ENCODE measurements around the gene ITGB3. TPM values are rescaled to one million over a fixed set of nuclear protein-coding genes. Genes with fewer than 3 reads are reported as not detected.

Gene ITGB3
- total RNA-seq, 1 donor from 2014 or later: 174 TPM

DNA sequence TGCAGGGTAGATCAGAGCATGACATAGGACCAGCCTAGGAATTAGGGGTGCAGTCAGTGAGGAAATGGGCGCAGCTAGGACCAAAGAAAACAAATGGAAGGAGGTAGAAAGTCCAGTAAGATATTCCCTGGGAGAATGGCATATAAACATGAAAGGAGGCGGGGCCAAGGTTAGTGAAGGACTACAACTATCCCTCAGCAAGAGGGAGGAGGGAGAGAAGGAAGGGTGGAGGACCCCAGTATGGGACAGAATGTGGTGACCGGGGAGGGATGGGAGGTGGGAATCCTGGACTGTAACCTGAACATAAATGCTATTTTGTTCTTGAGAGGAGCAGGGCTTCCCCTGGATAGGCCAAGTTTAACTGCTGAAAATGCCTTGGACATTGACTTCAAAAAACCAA is 22.8 kb downstream of the ITGB3 start:
- TF ChIP-seq, protein P1, sequence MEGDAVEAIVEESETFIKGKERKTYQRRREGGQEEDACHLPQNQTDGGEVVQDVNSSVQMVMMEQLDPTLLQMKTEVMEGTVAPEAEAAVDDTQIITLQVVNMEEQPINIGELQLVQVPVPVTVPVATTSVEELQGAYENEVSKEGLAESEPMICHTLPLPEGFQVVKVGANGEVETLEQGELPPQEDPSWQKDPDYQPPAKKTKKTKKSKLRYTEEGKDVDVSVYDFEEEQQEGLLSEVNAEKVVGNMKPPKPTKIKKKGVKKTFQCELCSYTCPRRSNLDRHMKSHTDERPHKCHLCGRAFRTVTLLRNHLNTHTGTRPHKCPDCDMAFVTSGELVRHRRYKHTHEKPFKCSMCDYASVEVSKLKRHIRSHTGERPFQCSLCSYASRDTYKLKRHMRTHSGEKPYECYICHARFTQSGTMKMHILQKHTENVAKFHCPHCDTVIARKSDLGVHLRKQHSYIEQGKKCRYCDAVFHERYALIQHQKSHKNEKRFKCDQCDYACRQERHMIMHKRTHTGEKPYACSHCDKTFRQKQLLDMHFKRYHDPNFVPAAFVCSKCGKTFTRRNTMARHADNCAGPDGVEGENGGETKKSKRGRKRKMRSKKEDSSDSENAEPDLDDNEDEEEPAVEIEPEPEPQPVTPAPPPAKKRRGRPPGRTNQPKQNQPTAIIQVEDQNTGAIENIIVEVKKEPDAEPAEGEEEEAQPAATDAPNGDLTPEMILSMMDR (IDR thresholded peaks at IDR 0.05; ENCODE audit: insufficient read depth, low read length, poor library complexity, severe bottlenecking): no peak
- Histone ChIP-seq H3K36me3 (ENCODE audit: control insufficient read depth, insufficient read depth, low read length) (peaks cover 4% of the 10 kb centered on the region), H3K4me3 (ENCODE audit: low read depth, low read length) (no peak overlapping the region), H3K27me3 (ENCODE audit: control insufficient read depth, insufficient read depth, low read length) (no peaks in the 10 kb centered on the region)
- no peak for DNase-seq (ENCODE audit: low read depth)

DNA sequence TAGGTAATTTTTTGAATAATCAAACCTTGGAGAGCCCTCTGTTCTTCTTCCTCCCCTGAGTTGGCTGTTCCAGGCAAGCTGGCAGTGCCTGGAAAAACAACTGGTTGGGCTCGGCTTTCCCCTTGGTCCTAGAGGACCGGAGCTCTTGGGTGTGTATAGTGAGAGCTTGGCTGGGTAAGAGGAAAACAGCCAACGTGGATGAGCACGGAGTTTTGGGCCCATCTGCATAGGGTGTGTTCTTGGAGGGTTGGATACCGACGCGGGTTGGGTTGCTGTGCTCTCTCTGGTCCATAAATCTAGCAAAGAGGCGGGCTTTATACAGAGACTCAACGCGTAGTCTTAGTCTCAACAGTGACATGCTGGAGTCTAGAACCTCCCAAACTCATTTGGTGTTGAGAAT is 23.2 kb downstream of the ITGB3 start:
- Histone ChIP-seq H3K4me3 (ENCODE audit: low read depth, low read length) (no peak overlapping the region), H3K27me3 (ENCODE audit: control insufficient read depth, insufficient read depth, low read length) (no peaks in the 10 kb centered on the region), H3K36me3 (ENCODE audit: control insufficient read depth, insufficient read depth, low read length) (peaks cover 4% of the 10 kb centered on the region)
- DNase-seq (ENCODE audit: low read depth): no peak
- TF ChIP-seq, protein P1 (IDR thresholded peaks at IDR 0.05; ENCODE audit: insufficient read depth, low read length, poor library complexity, severe bottlenecking): no peak

DNA sequence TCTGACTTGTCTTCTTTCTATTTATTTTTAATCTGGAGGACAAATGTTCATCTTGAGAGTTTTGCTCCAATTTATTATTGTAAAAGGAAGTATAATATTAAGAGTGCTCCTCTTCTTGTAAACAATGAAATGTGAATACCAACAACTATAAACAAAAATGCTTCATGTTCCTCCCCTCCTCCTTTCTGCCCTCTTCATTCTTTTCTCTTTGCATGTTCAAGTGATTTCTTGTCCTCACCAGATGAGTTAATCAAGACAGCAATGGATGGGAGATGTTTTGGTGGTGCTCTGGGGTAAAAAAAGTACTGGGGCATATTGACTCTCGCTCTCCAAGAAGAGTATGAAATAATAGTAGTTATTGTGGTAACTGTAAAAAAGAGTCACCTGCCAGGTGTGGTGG is 24.3 kb downstream of the ITGB3 start:
- H3K27me3 ChIP-seq (ENCODE audit: control insufficient read depth, insufficient read depth, low read length): no peaks in the 10 kb centered on the region
- TF ChIP-seq, protein P1 (IDR thresholded peaks at IDR 0.05; ENCODE audit: insufficient read depth, low read length, poor library complexity, severe bottlenecking): no peak
- no peak overlapping the region for H3K4me3 ChIP-seq (ENCODE audit: low read depth, low read length)
- peaks cover 4% of the 10 kb centered on the region for H3K36me3 ChIP-seq (ENCODE audit: control insufficient read depth, insufficient read depth, low read length)
- no peak for DNase-seq (ENCODE audit: low read depth)

DNA sequence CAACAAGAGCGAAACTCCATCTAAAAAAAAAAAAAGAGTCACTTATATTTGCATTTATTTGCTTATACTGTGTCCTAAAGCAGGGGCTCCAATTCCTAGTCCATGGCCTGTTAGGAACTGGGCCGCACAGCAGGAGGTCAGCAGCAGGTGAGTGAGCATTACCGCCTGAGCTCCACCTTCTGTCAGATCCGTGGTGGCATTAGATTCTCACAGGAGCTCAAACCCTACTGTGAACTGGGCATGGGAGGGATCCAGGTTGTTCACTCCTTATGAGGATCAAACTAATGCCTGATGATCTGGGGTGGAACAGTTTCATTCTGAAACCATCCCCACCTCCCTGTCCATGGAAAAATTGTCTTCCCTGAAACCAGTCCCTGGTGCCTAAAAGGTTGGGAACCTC is 24.9 kb downstream of the ITGB3 start:
- H3K36me3 ChIP-seq (ENCODE audit: control insufficient read depth, insufficient read depth, low read length): peaks cover 5% of the 10 kb centered on the region
- no peaks in the 10 kb centered on the region for H3K27me3 ChIP-seq (ENCODE audit: control insufficient read depth, insufficient read depth, low read length)
- TF ChIP-seq, protein P1 (IDR thresholded peaks at IDR 0.05; ENCODE audit: insufficient read depth, low read length, poor library complexity, severe bottlenecking): no peak
- DNase-seq (ENCODE audit: low read depth): no peak
- no peak overlapping the region for H3K4me3 ChIP-seq (ENCODE audit: low read depth, low read length)

DNA sequence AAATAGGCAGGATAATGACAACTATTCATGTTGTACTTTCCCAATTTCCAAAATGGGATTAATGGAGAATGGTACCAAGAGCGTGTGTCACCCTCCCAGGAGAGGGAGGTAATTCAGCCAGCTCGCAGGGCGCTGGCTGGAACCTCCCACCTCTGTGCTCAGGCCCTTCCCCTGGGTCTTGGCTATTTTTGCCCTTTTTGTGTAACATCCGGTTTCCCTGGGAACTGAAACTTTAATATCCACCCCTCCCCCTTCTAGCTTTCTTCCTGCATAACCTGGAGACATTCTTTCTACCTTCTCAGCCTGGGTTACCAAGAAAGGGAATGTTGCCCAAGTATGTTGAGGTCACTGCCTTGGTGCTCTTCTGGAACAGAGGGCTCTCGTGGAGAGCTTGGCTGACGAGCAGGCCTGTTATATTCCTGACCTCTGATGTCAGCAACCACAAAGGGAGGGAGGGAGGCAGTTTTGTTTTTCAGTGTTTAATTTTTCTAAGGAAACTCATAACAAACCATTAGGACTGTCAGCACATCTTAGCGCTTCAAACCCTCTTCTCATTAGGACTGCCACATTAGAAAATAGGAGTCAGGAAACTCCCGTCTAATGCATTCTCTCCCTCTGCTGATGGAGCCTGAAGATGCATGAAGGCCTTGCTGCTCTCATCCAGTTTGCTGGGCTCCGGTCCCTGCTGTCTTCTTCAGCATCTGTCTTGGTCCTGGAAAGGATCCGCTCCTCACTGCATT is 25.6 kb downstream of the ITGB3 start:
- H3K27me3 ChIP-seq (ENCODE audit: control insufficient read depth, insufficient read depth, low read length): no peaks in the 10 kb centered on the region
- H3K36me3 ChIP-seq (ENCODE audit: control insufficient read depth, insufficient read depth, low read length): peaks cover 5% of the 10 kb centered on the region
- TF ChIP-seq, protein P1 (IDR thresholded peaks at IDR 0.05; ENCODE audit: insufficient read depth, low read length, poor library complexity, severe bottlenecking): no peak
- peak; percentile 100 for DNase-seq (ENCODE audit: low read depth)
- H3K4me3 ChIP-seq (ENCODE audit: low read depth, low read length): no peak overlapping the region

Measured in kidney epithelial cell (primary cell).